Keratinocyte (primary cell): Measurements from ENCODE around the gene DHPS. TPM values are rescaled to one million over a fixed set of nuclear protein-coding genes. Genes with fewer than 3 reads are reported as not detected.
"Not testable (repeated sequence)": the region's sequence is repeated elsewhere in the genome, so short reads cannot be mapped to it uniquely, and the experiment has no call there.

Experiments used
- DNase-seq: peaks from one replicate; pipeline ENCODE4 v3.0.0-alpha.2; 2011; ENCODE audit warnings: low read depth, missing footprints, low spot score
- FAIRE-seq: peaks from 2 replicates; lab custom pipeline; 2011; peaks lifted over from hg19 to GRCh38; lab: Jason Lieb, UNC
- H2AFZ ChIP-seq: 2 replicates; pipeline ENCODE4 v1.6.0; 2012; ENCODE audit warnings: low read length, control low read depth, inconsistent platforms; ENCODE audit not compliant: control insufficient read depth
- H3K27ac ChIP-seq: 2 replicates; pipeline ENCODE4 v1.5.1; 2011; ENCODE audit warnings: low read length; ENCODE audit not compliant: control insufficient read depth, insufficient read depth
- H3K27me3 ChIP-seq: 3 replicates; pipeline ENCODE4 v1.6.0; 2011; ENCODE audit warnings: low read length; ENCODE audit not compliant: control insufficient read depth, insufficient read depth; ENCODE audit errors: extremely low read depth
- H3K36me3 ChIP-seq, 2 experiments: 2 replicates in 1 of 2; 3 replicates in 1 of 2; pipeline ENCODE4 v1.5.1; 2011; ENCODE audit warnings: low read length in 2 of 2, mild to moderate bottlenecking in 1 of 2; ENCODE audit not compliant: control insufficient read depth in 2 of 2, insufficient read depth in 2 of 2; ENCODE audit errors: extremely low read depth in 1 of 2
- H3K4me1 ChIP-seq: 3 replicates; pipeline ENCODE4 v1.5.1; 2011; ENCODE audit warnings: low read length; ENCODE audit not compliant: control insufficient read depth, insufficient read depth; ENCODE audit errors: extremely low read depth
- H3K4me2 ChIP-seq: 3 replicates; pipeline ENCODE4 v1.6.0; 2011; ENCODE audit warnings: low read depth, low read length; ENCODE audit not compliant: control insufficient read depth, insufficient read depth; ENCODE audit errors: extremely low read depth
- H3K4me3 ChIP-seq, 3 experiments: fragments of 200-600 bp in 1 of 3; sonication (generic) in 1 of 3; 2 replicates in 2 of 3; 3 replicates in 1 of 3; pipeline ENCODE4 v1.5.1; 2011 to 2016; ENCODE audit warnings: low read length in 3 of 3, mild to moderate bottlenecking in 3 of 3, control low read depth in 2 of 3, inconsistent platforms in 1 of 3, low read depth in 1 of 3, mixed read lengths in 1 of 3, mixed run types in 1 of 3, moderate library complexity in 1 of 3; ENCODE audit not compliant: control insufficient read depth in 2 of 3, insufficient read depth in 2 of 3; ENCODE audit errors: extremely low read depth in 1 of 3
- H3K79me2 ChIP-seq: 2 replicates; pipeline ENCODE4 v1.6.0; 2012; ENCODE audit warnings: low read length; ENCODE audit not compliant: control insufficient read depth, insufficient read depth
- H3K9ac ChIP-seq: 3 replicates; pipeline ENCODE4 v1.6.0; 2011; ENCODE audit warnings: low read length; ENCODE audit not compliant: control insufficient read depth, insufficient read depth; ENCODE audit errors: extremely low read depth
- H3K9me1 ChIP-seq: 3 replicates; pipeline ENCODE4 v1.6.0; 2011; ENCODE audit warnings: low read length; ENCODE audit not compliant: control insufficient read depth, insufficient read depth; ENCODE audit errors: extremely low read depth
- H3K9me3 ChIP-seq: 2 replicates; pipeline ENCODE4 v1.5.1; 2012; ENCODE audit warnings: low read depth, low read length; ENCODE audit not compliant: control insufficient read depth
- H4K20me1 ChIP-seq: 3 replicates; pipeline ENCODE4 v1.6.0; 2011; ENCODE audit warnings: low read length; ENCODE audit not compliant: control insufficient read depth, insufficient read depth; ENCODE audit errors: extremely low read depth
- CTCF ChIP-seq, 3 experiments: IDR thresholded peaks in 1 of 3; conservative IDR thresholded peaks in 1 of 3; optimal IDR thresholded peaks in 1 of 3; 2 replicates in 2 of 3; 3 replicates in 1 of 3; pipeline versions ENCODE3 to v1.5.1; 2011; ENCODE audit warnings: low read length in 3 of 3, mild to moderate bottlenecking in 3 of 3, moderate library complexity in 2 of 3, control low read depth in 1 of 3, inconsistent platforms in 1 of 3; ENCODE audit not compliant: insufficient read depth in 2 of 3; ENCODE audit errors: extremely low read depth in 1 of 3
- EZH2 ChIP-seq: IDR thresholded peaks from one replicate; pipeline ENCODE4 v1.6.1; 2012; ENCODE audit warnings: inconsistent platforms, mild to moderate bottlenecking, low read length, moderate library complexity
- dilution Hi-C: fragments of 300-500 bp; cut with MboI; formaldehyde crosslinking; loops from one replicate; pipeline ENCODE4 v1.7.0; 2020; ENCODE audit warnings: low sequenced_read_pairs; ENCODE audit not compliant: extremely low pct_ligation_motif_present
- polyA plus RNA-seq, 5 experiments: library from polyadenylated mRNA; depleted of rRNA in 3 of 5; stranded (reverse) in 3 of 5; stranded (forward) in 1 of 5; unstranded in 1 of 5; fragments of >200 nt; gene quantifications; 1 replicate in 1 of 5; 2 replicates in 3 of 5; 3 replicates in 1 of 5; pipeline versions ENCODE4 v1.2.1 to v1.2.3, GENCODE V29; 2011 to 2012; ENCODE audit warnings: missing spikeins in 2 of 5, low read depth in 1 of 5, low replicate concordance in 1 of 5

Gene DHPS
- polyA plus RNA-seq, 1 donor (not counting 4 experiments of a cell fraction or from before 2014, with no cell fraction given) = 36.5 TPM

- Histone ChIP-seq H3K79me2 (peaks cover 9% of the 10 kb centered on the region), H3K4me1 (no peaks in the 10 kb centered on the region), H3K27me3 (no peaks in the 10 kb centered on the region), H3K9me1 (no peaks in the 10 kb centered on the region), H4K20me1 (peaks cover 4% of the 10 kb centered on the region), H2AFZ (no peak overlapping the region), H3K36me3 (peaks cover 14 to 19% of the 10 kb centered on the region in 2 experiments), H3K9me3 (no peaks in the 10 kb centered on the region), H3K9ac (no peak overlapping the region), H3K4me2 (no peak overlapping the region), H3K27ac (no peak overlapping the region), H3K4me3 (no peak overlapping the region)
- TF ChIP-seq EZH2 = no peak
- TF ChIP-seq CTCF (optimal IDR thresholded peaks at IDR 0.05 in 1 of 3, IDR thresholded peaks at IDR 0.05 in 1 of 3, conservative IDR thresholded peaks at IDR 0.05 in 1 of 3; ENCODE audit: extremely low read depth in 1 of 3, insufficient read depth in 2 of 3, low read length in 3 of 3) = no peak
- no peak for FAIRE-seq
- DNase-seq = no peak
- dilution Hi-C loops = no loop called here
Observed at GRCh38 chr19:12680034-12680433, 1.6 kb downstream of the DHPS start.

DNA sequence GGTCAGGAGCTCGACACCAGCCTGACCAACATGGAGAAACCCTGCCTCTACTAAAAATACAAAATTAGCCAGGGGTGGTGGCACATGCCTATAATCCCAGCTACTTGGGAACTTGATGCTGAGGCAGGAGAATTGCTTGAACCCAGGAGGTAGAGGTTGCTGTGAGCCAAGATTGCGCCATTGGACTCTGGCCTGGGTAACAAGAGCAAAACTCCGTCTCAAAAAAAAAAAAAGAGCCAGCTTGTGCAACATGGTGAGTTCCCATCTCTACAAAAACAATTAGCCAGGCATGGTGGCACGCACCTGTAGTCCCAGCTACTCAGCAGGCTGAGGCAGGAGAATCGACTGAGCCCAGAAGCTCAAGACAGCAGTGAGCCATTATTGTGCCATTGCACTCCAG lies 3.6 kb downstream of the DHPS start:
- H3K9me3 ChIP-seq, H3K4me2 ChIP-seq, H3K9ac ChIP-seq, H3K27ac ChIP-seq, H3K4me1 ChIP-seq, FAIRE-seq, H4K20me1 ChIP-seq, H3K4me3 ChIP-seq, DNase-seq, H3K79me2 ChIP-seq, dilution Hi-C loops, H3K27me3 ChIP-seq, H2AFZ ChIP-seq, H3K9me1 ChIP-seq: not testable (repeated sequence)
- peaks cover 16 to 27% of the 10 kb centered on the region in 2 experiments for H3K36me3 ChIP-seq

GRCh38 chr19:12676928-12677327 lies 4.8 kb downstream of the DHPS start:
- H3K36me3 ChIP-seq = peaks cover 19 to 31% of the 10 kb centered on the region in 2 experiments
- dilution Hi-C loops = no loop called here

More at GRCh38 chr19:12676928-12677327, 4.8 kb downstream of the DHPS start:
- TF ChIP-seq CTCF (optimal IDR thresholded peaks at IDR 0.05 in 1 of 3, IDR thresholded peaks at IDR 0.05 in 1 of 3, conservative IDR thresholded peaks at IDR 0.05 in 1 of 3; ENCODE audit: extremely low read depth in 1 of 3, insufficient read depth in 2 of 3, low read length in 3 of 3) = no peak
- no peak for TF ChIP-seq EZH2
- Histone ChIP-seq H3K9ac (no peak overlapping the region), H3K4me3 (no peak overlapping the region), H3K9me3 (no peaks in the 10 kb centered on the region), H3K4me1 (no peaks in the 10 kb centered on the region), H3K4me2 (no peak overlapping the region), H2AFZ (no peak overlapping the region), H3K9me1 (no peaks in the 10 kb centered on the region), H3K79me2 (peaks cover 12% of the 10 kb centered on the region), H3K27ac (no peak overlapping the region), H3K27me3 (no peaks in the 10 kb centered on the region), H4K20me1 (peaks cover 4% of the 10 kb centered on the region)
- FAIRE-seq = no peak
- no peak for DNase-seq
